ENCODE data around the gene SNX27.

The SNX27 gene

GRCh38 chr1:151741516-151741915 lies 129.7 kb downstream of the SNX27 start:
- no peaks in the 10 kb centered on the region for H3K79me2 ChIP-seq (ENCODE audit: insufficient read depth, low read depth)
- H4K20me1 ChIP-seq (ENCODE audit: insufficient read depth): no peaks in the 10 kb centered on the region
- no peaks in the 10 kb centered on the region for H3K4me1 ChIP-seq (ENCODE audit: low read depth, poor library complexity, severe bottlenecking)
- H3K27me3 ChIP-seq (ENCODE audit: insufficient read depth, low read depth): no peaks in the 10 kb centered on the region
- no peak overlapping the region for H3K9ac ChIP-seq
- H2AFZ ChIP-seq (ENCODE audit: low read depth): no peak overlapping the region
- TF ChIP-seq CTCF (conservative IDR thresholded peaks at IDR 0.05; ENCODE audit: low read depth, low read length): no peak
- no peaks in the 10 kb centered on the region for H3K36me3 ChIP-seq (ENCODE audit: insufficient read depth)
- H3K4me2 ChIP-seq: no peak overlapping the region
- H3K27ac ChIP-seq: no peak overlapping the region
- H3K4me3 ChIP-seq (IDR thresholded peaks at IDR 0.05; ENCODE audit: insufficient read depth, low read depth, low read length): no peak overlapping the region
